ENCODE measurements around the gene IGF1. TPM values are rescaled to one million over a fixed set of nuclear protein-coding genes. Genes with fewer than 3 reads are reported as not detected.

IGF1 gene
- total RNA-seq, 1 experiment from 2014 or later = not detected

DNA sequence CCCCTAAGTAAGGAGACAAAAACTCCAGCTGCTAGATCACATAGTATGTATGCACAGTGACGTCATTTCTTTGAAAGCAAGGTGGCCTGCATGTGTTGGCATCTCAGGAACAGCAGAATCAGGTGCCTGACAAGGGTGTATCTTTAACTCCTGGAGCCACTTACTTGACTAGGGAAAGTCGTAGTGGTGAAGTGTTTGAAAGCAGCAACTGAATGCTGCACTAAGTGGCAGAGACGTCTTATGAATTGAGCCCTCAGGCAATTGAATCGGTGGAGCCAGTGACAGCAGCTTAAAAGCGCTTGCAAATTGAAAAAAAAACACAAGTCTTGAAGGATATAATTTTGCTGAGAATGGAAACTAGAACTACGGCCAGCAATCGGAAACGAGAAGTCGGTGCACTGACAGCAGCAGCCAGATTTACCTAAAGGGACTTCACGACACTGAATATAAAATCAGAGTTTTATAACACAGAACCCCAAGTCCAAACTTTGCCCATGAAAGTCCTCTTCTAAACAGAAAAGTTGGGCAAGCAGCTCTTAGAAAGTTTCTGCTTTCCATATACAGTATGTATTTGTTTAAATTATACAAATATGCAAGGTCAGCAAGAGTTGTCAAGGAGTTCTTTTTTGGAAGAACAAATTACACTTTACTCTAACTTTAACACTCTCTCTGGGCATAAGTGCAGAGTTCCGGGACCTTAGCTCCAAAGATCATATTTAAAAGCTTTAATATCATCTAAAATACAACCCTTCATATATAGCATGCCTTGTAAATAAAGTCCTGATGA lies 1.1 kb downstream of the IGF1 start:
- Mint-ChIP-seq H3K4me3 (ENCODE audit: low read depth, unreplicated experiment) (no peak overlapping the region), H3K4me1 (ENCODE audit: low read depth, unreplicated experiment) (no peaks in the 10 kb centered on the region), H3K27me3 (ENCODE audit: unreplicated experiment) (no peaks in the 10 kb centered on the region), H3K9me3 (ENCODE audit: low read depth, unreplicated experiment) (peaks cover 4% of the 10 kb centered on the region), H3K27ac (ENCODE audit: unreplicated experiment) (no peak overlapping the region), H3K36me3 (ENCODE audit: insufficient read depth, unreplicated experiment) (no peaks in the 10 kb centered on the region)
- TF ChIP-seq, protein P1, sequence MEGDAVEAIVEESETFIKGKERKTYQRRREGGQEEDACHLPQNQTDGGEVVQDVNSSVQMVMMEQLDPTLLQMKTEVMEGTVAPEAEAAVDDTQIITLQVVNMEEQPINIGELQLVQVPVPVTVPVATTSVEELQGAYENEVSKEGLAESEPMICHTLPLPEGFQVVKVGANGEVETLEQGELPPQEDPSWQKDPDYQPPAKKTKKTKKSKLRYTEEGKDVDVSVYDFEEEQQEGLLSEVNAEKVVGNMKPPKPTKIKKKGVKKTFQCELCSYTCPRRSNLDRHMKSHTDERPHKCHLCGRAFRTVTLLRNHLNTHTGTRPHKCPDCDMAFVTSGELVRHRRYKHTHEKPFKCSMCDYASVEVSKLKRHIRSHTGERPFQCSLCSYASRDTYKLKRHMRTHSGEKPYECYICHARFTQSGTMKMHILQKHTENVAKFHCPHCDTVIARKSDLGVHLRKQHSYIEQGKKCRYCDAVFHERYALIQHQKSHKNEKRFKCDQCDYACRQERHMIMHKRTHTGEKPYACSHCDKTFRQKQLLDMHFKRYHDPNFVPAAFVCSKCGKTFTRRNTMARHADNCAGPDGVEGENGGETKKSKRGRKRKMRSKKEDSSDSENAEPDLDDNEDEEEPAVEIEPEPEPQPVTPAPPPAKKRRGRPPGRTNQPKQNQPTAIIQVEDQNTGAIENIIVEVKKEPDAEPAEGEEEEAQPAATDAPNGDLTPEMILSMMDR (IDR thresholded peaks at IDR 0.05; ENCODE audit: unreplicated experiment) = no peak
- no TSS peak for BruUV-seq (replicated peaks)
- intact Hi-C loops (cut with micrococcal nuclease; ENCODE audit: unreplicated experiment) = no loop called here
- CTCF ChIA-PET = no interaction called here
- no peak for DNase-seq

DNA sequence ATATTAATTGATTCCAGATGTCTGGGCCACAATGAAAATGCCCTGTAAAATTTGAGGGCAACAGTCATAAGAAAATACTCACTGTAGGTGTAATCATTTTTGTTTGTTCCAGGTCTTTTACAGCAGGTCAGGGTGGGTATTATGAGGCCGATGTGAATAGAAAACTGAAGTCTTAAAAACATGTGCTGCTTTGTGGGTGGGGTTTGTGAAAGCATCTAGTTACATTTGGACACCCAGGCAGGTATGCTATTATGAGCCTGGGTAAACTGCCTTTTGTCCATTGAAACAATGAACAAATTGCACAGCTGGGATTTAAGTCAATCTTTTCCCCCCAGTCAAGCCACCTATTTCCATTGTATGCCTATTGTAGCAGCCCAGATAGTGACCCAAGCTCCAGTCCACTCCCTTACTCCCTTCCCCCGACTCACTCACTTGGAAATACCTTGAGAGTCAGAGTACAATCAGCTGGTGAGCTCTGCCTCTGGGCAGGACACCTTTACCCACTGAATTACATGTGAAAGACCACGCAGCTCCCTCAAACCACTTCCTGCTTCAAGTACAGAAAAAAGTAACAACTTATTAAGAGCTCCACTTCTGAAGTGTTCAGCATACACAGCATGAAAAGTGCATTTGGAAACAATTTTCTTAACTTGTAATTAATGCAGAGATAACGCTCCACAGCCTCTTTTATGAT lies 1.8 kb downstream of the IGF1 start:
- Mint-ChIP-seq H3K27ac (ENCODE audit: unreplicated experiment) (no peak overlapping the region), H3K4me3 (ENCODE audit: low read depth, unreplicated experiment) (no peak overlapping the region), H3K9me3 (ENCODE audit: low read depth, unreplicated experiment) (peaks cover 4% of the 10 kb centered on the region), H3K27me3 (ENCODE audit: unreplicated experiment) (no peaks in the 10 kb centered on the region), H3K4me1 (ENCODE audit: low read depth, unreplicated experiment) (no peaks in the 10 kb centered on the region), H3K36me3 (ENCODE audit: insufficient read depth, unreplicated experiment) (no peaks in the 10 kb centered on the region)
- intact Hi-C loops (cut with micrococcal nuclease; ENCODE audit: unreplicated experiment) = no loop called here
- no TSS peak for BruUV-seq (replicated peaks)
- no peak for DNase-seq
- CTCF ChIA-PET = no interaction called here
- TF ChIP-seq, protein P1 (IDR thresholded peaks at IDR 0.05; ENCODE audit: unreplicated experiment) = no peak

DNA sequence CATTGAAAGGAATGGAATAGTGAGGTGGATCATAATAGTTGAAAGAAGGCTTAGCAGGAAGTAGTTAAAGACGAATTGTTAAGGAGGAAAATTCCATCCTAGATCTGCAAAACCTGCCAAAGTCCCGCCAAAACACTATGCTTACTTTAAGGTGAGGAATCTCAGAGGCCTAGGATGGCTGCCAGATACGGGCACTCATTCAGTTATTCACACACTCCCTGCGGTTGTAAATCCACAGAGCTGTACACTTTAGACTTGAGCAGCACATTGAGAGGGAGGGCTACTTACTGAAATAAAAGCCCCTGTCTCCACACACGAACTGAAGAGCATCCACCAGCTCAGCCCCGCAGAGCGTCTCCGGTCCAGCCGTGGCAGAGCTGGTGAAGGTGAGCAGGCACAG lies 5.0 kb downstream of the IGF1 start:
- Mint-ChIP-seq H3K9me3 (ENCODE audit: low read depth, unreplicated experiment) (no peaks in the 10 kb centered on the region), H3K27ac (ENCODE audit: unreplicated experiment) (no peak overlapping the region), H3K27me3 (ENCODE audit: unreplicated experiment) (no peaks in the 10 kb centered on the region), H3K4me3 (ENCODE audit: low read depth, unreplicated experiment) (no peak overlapping the region), H3K4me1 (ENCODE audit: low read depth, unreplicated experiment) (no peaks in the 10 kb centered on the region), H3K36me3 (ENCODE audit: insufficient read depth, unreplicated experiment) (no peaks in the 10 kb centered on the region)
- BruUV-seq (replicated peaks) = no TSS peak
- CTCF ChIA-PET = no interaction called here
- intact Hi-C loops (cut with micrococcal nuclease; ENCODE audit: unreplicated experiment) = no loop called here
- DNase-seq = no peak
- TF ChIP-seq, protein P1 (IDR thresholded peaks at IDR 0.05; ENCODE audit: unreplicated experiment) = no peak

DNA sequence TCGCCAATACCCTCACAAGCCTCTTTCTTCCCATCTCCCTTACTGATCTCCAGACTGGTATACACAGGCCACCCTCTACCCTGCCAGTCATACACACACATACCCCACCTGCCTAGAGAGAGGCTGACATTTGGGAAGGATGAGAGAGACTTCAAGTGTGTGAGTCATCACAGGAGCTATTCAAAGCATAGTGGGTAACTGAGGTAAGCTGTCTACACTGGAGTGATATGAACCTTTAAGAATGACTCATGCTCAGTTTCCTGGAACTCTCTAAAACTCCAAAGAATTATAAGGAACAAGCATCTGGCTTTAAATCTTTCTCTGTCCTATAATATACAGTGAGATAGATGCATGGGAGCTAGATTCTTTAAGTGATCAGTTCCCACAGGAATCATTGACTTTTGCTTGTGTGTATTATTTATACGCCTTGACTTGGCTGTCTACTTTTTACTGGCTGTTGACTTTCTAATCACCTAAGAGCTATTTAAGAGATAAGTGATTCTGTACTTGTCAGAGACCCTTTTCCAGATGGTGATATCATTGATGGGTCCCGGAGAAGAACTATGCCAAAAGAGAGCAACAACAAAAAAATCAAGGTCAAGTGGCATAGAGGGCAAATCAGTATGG lies 5.8 kb downstream of the IGF1 start:
- BruUV-seq (replicated peaks) = no TSS peak
- no peaks in the 10 kb centered on the region for H3K4me1 Mint-ChIP-seq (ENCODE audit: low read depth, unreplicated experiment)
- intact Hi-C loops (cut with micrococcal nuclease; ENCODE audit: unreplicated experiment) = no loop called here
- H3K27me3 Mint-ChIP-seq (ENCODE audit: unreplicated experiment) = no peaks in the 10 kb centered on the region
- no peaks in the 10 kb centered on the region for H3K9me3 Mint-ChIP-seq (ENCODE audit: low read depth, unreplicated experiment)
- TF ChIP-seq, protein P1 (IDR thresholded peaks at IDR 0.05; ENCODE audit: unreplicated experiment) = no peak
- no peaks in the 10 kb centered on the region for H3K36me3 Mint-ChIP-seq (ENCODE audit: insufficient read depth, unreplicated experiment)
- CTCF ChIA-PET = interaction anchor here (0.8 kb wide), 1 partner anchor 266 kb away, joined by 3 read pairs; no protein-coding TSS in a partner anchor
- no peak overlapping the region for H3K27ac Mint-ChIP-seq (ENCODE audit: unreplicated experiment)
- no peak overlapping the region for H3K4me3 Mint-ChIP-seq (ENCODE audit: low read depth, unreplicated experiment)
- no peak for DNase-seq
